ENCODE results near the gene ETS2. TPM values are rescaled to one million over a fixed set of nuclear protein-coding genes. Genes with fewer than 3 reads are reported as not detected.
A peak's percentile ranks its signal among the peaks of the same experiment; 100 is the strongest.

ETS2 gene
- polyA plus RNA-seq, 3 donors: 54.2 to 150 (median 59.5) TPM

DNA sequence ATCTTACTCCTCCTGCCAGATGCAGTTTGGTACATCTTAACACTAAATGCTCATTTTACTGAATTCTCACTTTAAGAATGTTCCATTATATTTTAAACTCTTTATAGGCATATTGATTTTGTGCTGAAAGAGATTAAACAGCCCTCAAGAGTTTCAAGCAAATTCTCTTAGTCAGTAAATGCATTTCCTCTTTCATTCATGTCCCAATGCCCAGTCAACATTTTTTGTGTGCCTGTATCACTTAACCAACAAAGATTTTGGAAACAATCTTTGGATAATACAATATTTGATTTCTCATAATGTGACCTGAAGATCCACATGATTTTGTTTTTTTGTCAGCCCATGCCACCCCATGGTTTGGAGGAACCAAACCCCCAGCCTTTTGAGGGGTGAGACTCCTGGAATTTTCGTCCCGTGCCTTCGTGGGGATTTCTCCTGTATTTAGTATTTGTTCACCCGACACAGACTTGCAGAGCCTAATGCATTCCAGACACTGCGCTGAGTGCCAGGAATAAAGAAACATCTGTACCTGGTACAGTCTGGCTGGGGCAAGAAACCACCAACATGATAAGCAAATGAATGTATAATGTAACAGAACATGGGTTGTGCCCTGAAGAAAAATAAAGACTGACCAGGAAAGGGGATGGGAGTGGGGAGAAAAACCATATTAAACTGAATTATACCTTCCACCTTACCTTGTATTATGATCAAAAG is 47.1 kb upstream of the ETS2 start:
- Histone ChIP-seq H3K4me2 (replicated peaks; ENCODE audit: extremely low read depth, low read length, poor library complexity, severe bottlenecking) (no peak overlapping the region), H4K20me1 (ENCODE audit: insufficient read depth, low read length) (no peaks in the 10 kb centered on the region), H3K4me1 (ENCODE audit: control insufficient read depth in 1 of 2, insufficient read depth in 2 of 2, low read length in 2 of 2) (peaks cover 49 to 52% of the 10 kb centered on the region in 2 donors), H3K9me3 (replicated peaks in 1 of 2; ENCODE audit: control insufficient read depth in 1 of 2, insufficient read depth in 1 of 2, low read length in 2 of 2) (no peaks in the 10 kb centered on the region), H3K27me3 (ENCODE audit: control insufficient read depth in 2 of 2, insufficient read depth in 2 of 2, low read length in 2 of 2) (no peaks in the 10 kb centered on the region), H3K9ac (ENCODE audit: insufficient read depth, low read length, poor library complexity, severe bottlenecking) (no peak overlapping the region), H3K36me3 (replicated peaks in 1 of 2; ENCODE audit: control insufficient read depth in 1 of 2, insufficient read depth in 2 of 2, low read length in 2 of 2) (no peaks in the 10 kb centered on the region), H3K4me3 (replicated peaks in 1 of 3; ENCODE audit: low read depth in 2 of 3, low read length in 3 of 3) (no peak overlapping the region), H3K27ac (ENCODE audit: low read depth in 1 of 2, low read length in 2 of 2) (no peak overlapping the region), H3K79me2 (ENCODE audit: insufficient read depth, low read length) (no peaks in the 10 kb centered on the region), H2AFZ (ENCODE audit: insufficient read depth, low read depth, low read length, poor library complexity, severe bottlenecking) (no peak overlapping the region)
- Mint-ChIP-seq H3K36me3 (no peaks in the 10 kb centered on the region), H3K27ac (peak overlapping the region in 1 of 7 donors; percentile 50), H3K4me3 (no peak overlapping the region), H3K27me3 (ENCODE audit: low read depth in 3 of 3) (peaks cover 0 to 4% (median 2%) of the 10 kb centered on the region in 3 donors), H3K4me1 (peaks cover 66% of the 10 kb centered on the region), H3K9me3 (no peaks in the 10 kb centered on the region)
- intact Hi-C loops (cut with micrococcal nuclease): loop anchor here in 1 of 2 donors (10.0 kb wide), 1 partner anchor 246 kb away; no protein-coding TSS in a partner anchor
- TF ChIP-seq CTCF (IDR thresholded peaks at IDR 0.05): no peak
- WGBS (ENCODE audit: insufficient coverage): 100% methylated on average over 2 of the region's 5 CpGs
- DNase-seq: peak in 1 of 3 donors; percentile 35

- WGBS (ENCODE audit: insufficient coverage): 94% methylated on average over 4 of the region's 6 CpGs
- Mint-ChIP-seq H3K27ac (no peak overlapping the region), H3K4me3 (no peak overlapping the region), H3K36me3 (no peaks in the 10 kb centered on the region), H3K9me3 (no peaks in the 10 kb centered on the region), H3K27me3 (ENCODE audit: low read depth in 3 of 3) (peaks cover 0 to 4% (median 3%) of the 10 kb centered on the region in 3 donors), H3K4me1 (peaks cover 58% of the 10 kb centered on the region)
- Histone ChIP-seq H3K36me3 (replicated peaks in 1 of 2; ENCODE audit: control insufficient read depth in 1 of 2, insufficient read depth in 2 of 2, low read length in 2 of 2) (no peaks in the 10 kb centered on the region), H3K4me3 (replicated peaks in 1 of 3; ENCODE audit: low read depth in 2 of 3, low read length in 3 of 3) (no peak overlapping the region), H3K9ac (ENCODE audit: insufficient read depth, low read length, poor library complexity, severe bottlenecking) (no peak overlapping the region), H3K4me1 (ENCODE audit: control insufficient read depth in 1 of 2, insufficient read depth in 2 of 2, low read length in 2 of 2) (peaks cover 41 to 45% of the 10 kb centered on the region in 2 donors), H3K4me2 (replicated peaks; ENCODE audit: extremely low read depth, low read length, poor library complexity, severe bottlenecking) (no peak overlapping the region), H3K27me3 (ENCODE audit: control insufficient read depth in 2 of 2, insufficient read depth in 2 of 2, low read length in 2 of 2) (no peaks in the 10 kb centered on the region), H2AFZ (ENCODE audit: insufficient read depth, low read depth, low read length, poor library complexity, severe bottlenecking) (no peak overlapping the region), H3K79me2 (ENCODE audit: insufficient read depth, low read length) (no peaks in the 10 kb centered on the region), H4K20me1 (ENCODE audit: insufficient read depth, low read length) (no peaks in the 10 kb centered on the region), H3K27ac (ENCODE audit: low read depth in 1 of 2, low read length in 2 of 2) (no peak overlapping the region), H3K9me3 (replicated peaks in 1 of 2; ENCODE audit: control insufficient read depth in 1 of 2, insufficient read depth in 1 of 2, low read length in 2 of 2) (no peaks in the 10 kb centered on the region)
- DNase-seq: no peak
- no peak for TF ChIP-seq CTCF (IDR thresholded peaks at IDR 0.05)
- intact Hi-C loops (cut with micrococcal nuclease): loop anchor here in 1 of 2 donors (10.0 kb wide), 1 partner anchor 245 kb away; no protein-coding TSS in a partner anchor
These were observed 46.3 kb upstream of the ETS2 start for GRCh38 chr21:38759413-38759812.
